Retina (tissue), 1 donor: Measurements from ENCODE around the gene ABCF1.

Source experiments
- DNase-seq: peaks from one replicate; pipeline ENCODE4 v3.0.0-alpha.2; 2016

The ABCF1 gene

DNA sequence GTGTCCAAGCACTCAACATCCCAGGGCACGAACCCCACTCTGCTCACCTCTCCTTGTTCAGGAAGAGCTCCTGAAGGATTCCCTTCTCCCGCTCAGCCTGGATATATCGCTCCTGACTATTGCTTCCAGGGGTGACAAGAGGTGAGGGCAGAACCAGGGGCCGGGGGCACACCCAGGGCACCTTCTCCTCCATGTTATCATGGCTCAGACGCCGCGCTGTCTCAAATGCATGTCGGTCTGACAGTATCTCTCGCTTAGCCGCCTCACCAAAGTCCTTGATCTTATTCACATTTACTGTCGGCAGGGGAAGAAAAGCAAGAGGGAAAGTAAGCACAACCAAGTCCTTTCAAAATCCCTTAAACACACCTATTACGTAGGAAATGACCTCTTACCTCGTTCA is 32.7 kb downstream of the ABCF1 start:
- no peak for DNase-seq

- no peak for DNase-seq
Observed at GRCh38 chr6:30610065-30610464, 38.8 kb downstream of the ABCF1 start.

DNA sequence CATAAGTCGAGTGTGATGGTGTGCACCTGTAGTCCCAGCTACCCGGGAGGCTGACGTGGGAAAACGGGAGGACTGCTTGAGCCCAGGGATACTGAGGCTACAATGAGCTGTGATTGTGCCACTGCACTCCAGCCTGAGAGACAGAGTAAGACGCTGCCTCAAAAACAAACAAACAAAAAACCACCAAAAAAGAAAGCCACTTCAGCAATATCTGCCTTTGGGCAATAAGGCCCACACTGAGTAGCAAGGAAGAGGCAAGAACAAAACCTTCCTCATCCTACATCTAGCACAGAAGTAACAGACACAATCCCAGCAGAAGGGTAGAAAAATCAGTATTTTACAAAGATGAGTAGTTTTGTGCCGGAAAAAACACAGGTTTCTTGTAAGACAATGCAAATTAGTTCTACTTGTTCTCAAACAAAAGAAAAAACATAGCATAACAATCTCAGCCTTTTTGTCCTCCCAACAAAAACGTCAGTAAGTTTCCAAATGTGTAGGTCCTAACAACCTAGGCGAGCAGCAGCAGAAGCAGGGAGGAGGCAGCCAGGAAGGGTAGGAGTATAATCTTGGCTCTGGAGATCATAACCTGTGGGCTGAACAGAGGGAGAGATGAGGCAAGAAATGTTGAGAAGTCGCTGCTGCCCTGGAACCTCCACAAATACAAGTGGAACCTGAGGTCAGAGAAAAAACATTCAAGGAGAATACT is 40.1 kb downstream of the ABCF1 start:
- DNase-seq = no peak

GRCh38 chr6:30611856-30612194 is 40.6 kb downstream of the ABCF1 start:
- DNase-seq = no peak

GRCh38 chr6:30612213-30612612 is 41.0 kb downstream of the ABCF1 start:
- no peak for DNase-seq

DNA sequence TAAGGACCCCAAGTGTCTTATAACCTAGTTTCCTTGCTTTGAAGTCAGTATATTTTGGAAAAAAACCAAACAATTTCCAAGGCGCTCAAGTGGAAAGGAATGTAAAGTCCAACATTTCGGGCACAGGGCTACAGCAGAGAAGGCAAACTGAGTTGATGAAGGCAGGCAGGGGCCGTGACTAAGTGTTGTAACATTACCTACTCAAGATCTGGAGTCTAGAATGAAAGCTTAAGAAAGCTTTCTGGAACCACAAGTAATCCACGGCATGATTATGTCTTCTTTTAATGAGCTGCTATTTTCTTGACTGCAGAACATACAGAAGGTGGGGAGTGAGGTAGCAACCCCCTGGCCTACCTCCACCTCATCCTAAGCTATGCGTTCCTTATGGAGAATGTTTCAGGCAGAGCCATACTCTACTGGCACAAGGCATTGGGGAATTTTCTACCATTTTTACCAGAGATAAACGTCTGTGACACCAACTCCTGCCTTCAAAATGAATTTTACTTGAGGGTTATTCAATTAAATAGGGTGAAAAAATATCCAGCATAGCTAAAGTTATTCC is 41.5 kb downstream of the ABCF1 start:
- DNase-seq = no peak

- no peak for DNase-seq
Observed at GRCh38 chr6:30613251-30614043, 42.2 kb downstream of the ABCF1 start.

- peak; percentile 52 for DNase-seq
Observed at GRCh38 chr6:30614044-30614842, 43.0 kb downstream of the ABCF1 start.

DNA sequence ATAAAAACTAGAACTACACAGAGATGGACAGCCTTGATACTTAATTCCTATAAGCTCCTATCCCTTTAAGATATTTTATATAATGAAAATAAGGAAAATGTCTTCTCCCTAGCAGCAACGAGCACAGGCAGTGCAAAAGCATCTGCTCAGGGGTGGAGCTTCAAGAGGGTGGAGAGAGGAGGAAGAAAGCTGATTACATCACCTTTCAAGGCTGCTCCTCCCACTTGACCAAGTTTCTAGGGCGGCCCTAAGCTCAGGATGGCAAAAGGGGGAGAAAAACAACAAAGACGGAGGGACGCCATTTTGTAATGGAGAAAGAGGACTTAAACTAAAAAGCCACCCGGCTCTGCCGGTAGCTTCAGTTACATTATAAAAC is 43.6 kb downstream of the ABCF1 start:
- peak; percentile 95 for DNase-seq

DNA sequence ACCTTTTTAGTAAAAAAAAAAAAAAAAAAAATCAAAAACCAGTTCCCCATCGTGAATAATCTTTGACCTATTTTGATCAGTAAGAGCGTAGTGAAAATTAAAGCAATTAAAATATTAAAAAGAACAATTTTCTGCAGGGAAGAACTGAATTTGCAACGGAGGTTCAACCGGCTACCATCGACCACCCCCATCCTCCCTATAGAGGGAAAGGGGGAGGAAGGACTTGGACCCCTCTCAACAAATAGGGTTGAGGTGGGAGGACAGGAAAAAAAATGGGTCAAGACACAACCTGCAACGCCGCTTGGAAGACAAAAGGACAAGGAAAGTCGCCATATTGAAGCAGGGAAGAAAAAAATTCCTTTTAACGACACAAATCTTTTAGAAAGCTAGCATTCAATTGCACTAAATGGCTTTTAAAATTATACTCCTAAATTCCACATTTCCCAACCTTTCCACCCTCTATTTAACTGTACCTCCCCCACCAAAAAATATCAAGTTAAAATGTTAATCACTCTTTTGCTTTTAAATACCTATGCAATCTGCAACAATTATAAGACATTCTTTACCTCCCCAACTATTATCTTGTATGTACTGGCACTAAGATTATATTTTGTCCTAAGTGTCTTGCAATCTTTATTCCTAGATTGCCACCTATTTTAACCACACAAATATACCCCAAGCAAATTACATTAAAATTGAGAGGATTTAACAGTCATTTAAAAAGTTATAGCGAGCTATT is 44.1 kb downstream of the ABCF1 start:
- DNase-seq = no peak

DNA sequence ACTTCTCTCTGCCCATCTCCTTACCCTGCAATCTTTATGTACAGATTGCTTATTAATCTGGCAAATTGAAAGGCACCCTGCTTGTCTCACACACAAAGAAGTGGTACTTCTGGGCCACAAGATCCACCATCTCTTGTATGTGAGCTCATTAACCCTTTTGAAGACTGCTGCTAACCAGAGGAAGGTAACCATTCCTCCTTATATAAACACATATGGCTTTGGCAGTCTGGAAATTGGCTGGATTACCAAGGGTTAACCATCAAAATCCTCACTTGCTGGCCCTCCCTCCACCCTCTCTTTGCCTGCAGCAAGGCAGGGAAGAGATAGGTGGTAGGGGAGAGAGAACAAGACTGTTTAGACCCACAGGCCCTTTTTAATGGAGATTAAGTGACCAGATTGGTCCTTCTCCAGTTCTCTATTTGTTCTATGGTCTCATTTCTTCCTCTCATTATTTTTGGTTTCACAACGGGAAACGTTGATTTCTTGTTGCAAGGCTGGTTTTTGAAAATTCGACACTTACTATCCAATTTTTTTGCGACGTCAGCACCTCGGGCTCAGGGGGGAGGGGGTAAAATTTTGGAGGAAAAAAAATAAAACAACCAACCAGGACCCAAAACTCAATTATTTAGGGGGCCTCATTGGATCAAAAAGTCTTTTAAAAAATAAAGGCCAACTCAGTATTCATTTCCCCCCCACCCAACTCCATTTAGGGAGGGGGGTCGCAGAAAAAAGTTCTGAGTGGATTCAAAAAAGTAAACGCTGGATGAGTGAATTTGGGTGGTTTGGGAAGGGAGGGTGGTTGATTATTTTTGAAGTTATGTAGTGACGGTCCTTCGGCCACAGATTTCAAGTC is 44.9 kb downstream of the ABCF1 start:
- DNase-seq = peak; percentile 78

GRCh38 chr6:30616811-30617564 is 45.7 kb downstream of the ABCF1 start, which contains the start of gene PPP1R10:
PPP1R10 (minus strand) TSS chr6:30617243; CDS start chr6:30609944, 7,299 bp downstream.
- peak; percentile 100 for DNase-seq

GRCh38 chr6:30617565-30618269 is 46.5 kb downstream of the ABCF1 start, which contains the start of gene MRPS18B:
MRPS18B (plus strand) TSS chr6:30617840; CDS start chr6:30617866, 26 bp downstream.
- DNase-seq = peak; percentile 99

DNA sequence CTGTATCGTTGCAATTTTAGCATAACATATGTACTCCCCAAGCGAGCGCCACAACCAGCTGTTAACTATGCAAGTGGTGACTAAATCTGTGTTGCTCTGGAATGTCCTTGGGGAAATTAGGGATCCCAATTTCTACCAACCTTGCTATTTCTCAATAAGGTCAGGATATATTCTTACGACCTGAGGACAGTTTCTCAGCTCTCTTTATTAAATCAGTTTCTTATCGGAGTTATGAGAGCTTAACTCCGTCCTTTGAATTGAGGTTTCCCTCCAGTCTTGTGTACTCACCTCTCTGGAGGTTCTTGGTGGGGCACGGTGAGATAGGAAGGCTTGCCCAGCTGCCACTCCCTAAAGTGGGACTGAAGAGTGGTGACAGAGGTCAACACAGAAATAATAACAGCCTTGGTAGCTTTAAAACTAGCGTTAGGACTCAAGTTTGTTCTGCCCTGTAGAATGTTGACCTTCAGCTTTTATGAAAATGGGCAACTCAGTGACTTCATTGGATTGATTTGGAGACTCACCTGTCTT is 47.1 kb downstream of the ABCF1 start:
- no peak for DNase-seq

GRCh38 chr6:30619561-30619960 is 48.3 kb downstream of the ABCF1 start:
- DNase-seq = no peak

GRCh38 chr6:30625511-30625910 is 54.3 kb downstream of the ABCF1 start:
- no peak for DNase-seq

- peak; percentile 94 for DNase-seq
Observed at GRCh38 chr6:30626484-30627366, 55.5 kb downstream of the ABCF1 start, which contains the start of gene ATAT1. ATAT1 (plus strand) TSS chr6:30626874.

DNA sequence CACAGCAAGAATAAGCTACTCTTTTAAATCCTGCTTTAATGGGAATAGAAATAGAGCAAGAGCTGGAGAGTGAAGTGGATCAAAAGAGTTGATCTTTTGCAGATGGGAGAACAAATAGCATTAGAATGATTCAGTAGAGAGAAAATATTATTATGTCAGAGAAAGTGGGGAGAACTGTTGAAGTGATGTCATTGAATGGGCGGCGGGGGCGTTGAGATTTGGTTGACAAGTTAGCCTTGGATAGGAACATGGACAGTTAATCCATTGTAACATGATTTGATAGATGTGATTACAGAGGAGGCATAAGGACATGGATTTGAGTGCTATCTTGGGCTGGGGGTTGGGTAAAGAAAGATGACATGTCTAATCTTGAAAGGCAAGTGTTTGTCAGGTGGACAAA is 64.6 kb downstream of the ABCF1 start:
- DNase-seq = no peak

DNA sequence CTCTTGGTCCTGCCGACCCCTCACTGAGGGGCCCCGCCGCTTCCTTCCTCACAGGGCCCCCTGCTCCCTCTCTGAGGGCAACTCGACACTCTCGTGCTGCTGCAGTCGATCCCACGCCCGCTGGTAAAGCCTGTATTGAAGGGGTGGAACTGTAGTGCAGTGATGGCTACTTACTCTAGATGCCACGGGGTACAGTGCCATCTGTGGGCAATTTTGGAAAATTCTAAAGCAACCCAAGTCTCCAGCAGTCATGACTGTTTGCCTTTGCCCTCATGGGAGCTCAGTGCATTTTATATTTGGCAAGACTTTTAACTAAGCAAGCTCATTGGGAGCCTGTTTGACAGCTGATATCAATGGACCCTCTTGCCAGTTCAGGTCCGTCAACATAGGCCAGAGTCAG is 69.2 kb downstream of the ABCF1 start:
- DNase-seq = no peak
